HG03457 (cell line): Measurements from ENCODE around the gene TEX11.
"Not testable (repeated sequence)": the region's sequence is repeated elsewhere in the genome, so short reads cannot be mapped to it uniquely, and the experiment has no call there.

ENCODE experiments used
- ATAC-seq: cut with Tn5 transposase; IDR thresholded peaks from one replicate; pipeline ENCODE4 v1.9.1; 2021; ENCODE audit warnings: moderate number of reproducible peaks; ENCODE audit not compliant: unreplicated experiment

Gene TEX11

GRCh38 chrX:70908541-70908940 lies at the start of gene TEX11:
Gene TEX11, minus strand, starts transcription at chrX:70908711. Its CDS starts 922 bp downstream, at chrX:70907789.
- ATAC-seq = no peak

- ATAC-seq = no peak
These were observed 46.4 kb upstream of the TEX11 start for GRCh38 chrX:70954871-70955270.

GRCh38 chrX:70924294-70924911 lies 15.9 kb upstream of the TEX11 start:
- ATAC-seq = no peak

- ATAC-seq = no peak
These were observed 14.4 kb upstream of the TEX11 start for GRCh38 chrX:70922774-70923473.

- ATAC-seq = no peak
These were observed 13.3 kb upstream of the TEX11 start for GRCh38 chrX:70921709-70922352.

GRCh38 chrX:70916754-70917153 lies 8.2 kb upstream of the TEX11 start:
- ATAC-seq = no peak

GRCh38 chrX:70907900-70908299 lies 611 bp downstream of the TEX11 start:
- no peak for ATAC-seq

- ATAC-seq = no peak
These were observed 7.0 kb downstream of the TEX11 start for GRCh38 chrX:70901465-70901864.

- ATAC-seq = not testable (repeated sequence)
These were observed 18.1 kb downstream of the TEX11 start for GRCh38 chrX:70890441-70890840.

GRCh38 chrX:70878902-70879301 lies 29.6 kb downstream of the TEX11 start:
- no peak for ATAC-seq

GRCh38 chrX:70852294-70852693 lies 56.2 kb downstream of the TEX11 start:
- no peak for ATAC-seq

- ATAC-seq = not testable (repeated sequence)
These were observed 64.4 kb downstream of the TEX11 start for GRCh38 chrX:70844081-70844480.

- ATAC-seq = not testable (repeated sequence)
These were observed 64.9 kb downstream of the TEX11 start for GRCh38 chrX:70843620-70844019.

GRCh38 chrX:70834589-70834988 lies 73.9 kb downstream of the TEX11 start:
- no peak for ATAC-seq

GRCh38 chrX:70826715-70827114 lies 81.8 kb downstream of the TEX11 start:
- ATAC-seq = no peak

GRCh38 chrX:70825366-70825765 lies 83.1 kb downstream of the TEX11 start:
- ATAC-seq = no peak

- no peak for ATAC-seq
These were observed 99.3 kb downstream of the TEX11 start for GRCh38 chrX:70808942-70809940.

- no peak for ATAC-seq
These were observed 102.4 kb downstream of the TEX11 start for GRCh38 chrX:70806081-70806480.

- ATAC-seq = not testable (repeated sequence)
These were observed 111.8 kb downstream of the TEX11 start for GRCh38 chrX:70796742-70797141.

- ATAC-seq = no peak
These were observed 134.3 kb downstream of the TEX11 start for GRCh38 chrX:70774223-70774622.

GRCh38 chrX:70769659-70770227 lies 138.8 kb downstream of the TEX11 start:
- no peak for ATAC-seq
